ENCODE measurements around the gene GOLGA6L10. TPM values are rescaled to one million over a fixed set of nuclear protein-coding genes. Genes with fewer than 3 reads are reported as not detected.
"Not testable (repeated sequence)": the region's sequence is repeated elsewhere in the genome, so short reads cannot be mapped to it uniquely, and the experiment has no call there.

Gene GOLGA6L10
- total RNA-seq, 4 donors from 2014 or later = under 0.01 to 6.2 (median 1.5) TPM

- H3K9me3 ChIP-seq; H3K36me3 ChIP-seq; DNase-seq; H3K4me1 ChIP-seq; intact Hi-C loops (cut with DNase I; ENCODE audit: low total_unique reads); H3K27me3 ChIP-seq; H3K27ac ChIP-seq; H3K4me3 ChIP-seq: not testable (repeated sequence)
These were observed 20.2 kb downstream of the GOLGA6L10 start for GRCh38 chr15:82329039-82329438.

GRCh38 chr15:82327372-82327771 lies 21.9 kb downstream of the GOLGA6L10 start:
- H3K27me3 ChIP-seq; H3K27ac ChIP-seq; H3K9me3 ChIP-seq; H3K4me1 ChIP-seq; H3K4me3 ChIP-seq; DNase-seq; intact Hi-C loops (cut with DNase I; ENCODE audit: low total_unique reads); H3K36me3 ChIP-seq: not testable (repeated sequence)

DNA sequence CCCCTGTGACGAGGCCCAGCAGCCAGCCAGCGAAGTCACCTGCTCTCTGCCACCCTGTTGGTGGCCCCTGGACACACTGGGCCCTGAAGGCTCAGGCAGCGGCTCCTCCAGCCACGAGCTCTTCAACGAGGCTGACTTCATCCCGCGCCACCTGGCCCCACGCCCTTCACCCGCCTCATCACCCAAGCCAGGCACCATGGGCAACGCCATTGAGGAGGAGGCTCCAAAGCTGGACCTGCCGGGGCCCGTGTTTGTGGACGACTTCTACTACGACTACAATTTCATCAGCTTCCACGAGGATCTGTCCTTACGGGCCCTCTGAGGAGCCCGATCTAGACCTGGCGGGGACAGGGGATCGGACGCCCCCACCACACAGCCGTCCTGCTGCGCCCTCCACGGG lies 22.4 kb downstream of the GOLGA6L10 start:
- H3K9me3 ChIP-seq; H3K4me1 ChIP-seq; H3K27ac ChIP-seq; DNase-seq; intact Hi-C loops (cut with DNase I; ENCODE audit: low total_unique reads); H3K36me3 ChIP-seq; H3K4me3 ChIP-seq; H3K27me3 ChIP-seq: not testable (repeated sequence)

DNA sequence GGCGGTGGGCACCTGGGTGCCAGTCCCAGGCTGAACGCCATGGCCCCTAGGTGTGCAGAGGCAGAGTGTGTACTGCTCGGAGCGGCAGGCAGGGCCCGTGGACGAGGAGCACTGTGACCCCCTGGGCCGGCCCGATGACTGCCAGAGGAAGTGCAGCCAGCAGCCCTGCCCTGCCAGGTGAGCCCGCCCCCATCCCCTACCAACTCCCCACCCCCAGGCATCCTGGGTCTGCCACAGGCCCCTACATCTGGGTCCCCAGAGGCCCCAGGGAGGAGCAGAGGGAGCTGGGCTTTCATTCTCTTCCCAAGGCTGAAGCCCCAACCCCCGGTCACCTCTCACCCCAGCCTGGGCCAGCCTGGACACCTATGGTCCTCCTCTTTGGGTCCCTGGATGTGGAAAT lies 23.6 kb downstream of the GOLGA6L10 start:
- H3K4me1 ChIP-seq; H3K36me3 ChIP-seq; H3K27me3 ChIP-seq; H3K9me3 ChIP-seq; DNase-seq; H3K27ac ChIP-seq; intact Hi-C loops (cut with DNase I; ENCODE audit: low total_unique reads); H3K4me3 ChIP-seq: not testable (repeated sequence)

GRCh38 chr15:82324831-82325230 lies 24.4 kb downstream of the GOLGA6L10 start:
- H3K36me3 ChIP-seq; DNase-seq; H3K27ac ChIP-seq; intact Hi-C loops (cut with DNase I; ENCODE audit: low total_unique reads); H3K27me3 ChIP-seq; H3K9me3 ChIP-seq; H3K4me1 ChIP-seq; H3K4me3 ChIP-seq: not testable (repeated sequence)

- intact Hi-C loops (cut with DNase I; ENCODE audit: low total_unique reads); H3K4me3 ChIP-seq; H3K4me1 ChIP-seq; H3K27ac ChIP-seq; H3K9me3 ChIP-seq; H3K36me3 ChIP-seq; DNase-seq; H3K27me3 ChIP-seq: not testable (repeated sequence)
These were observed 26.8 kb downstream of the GOLGA6L10 start for GRCh38 chr15:82322488-82322887.

DNA sequence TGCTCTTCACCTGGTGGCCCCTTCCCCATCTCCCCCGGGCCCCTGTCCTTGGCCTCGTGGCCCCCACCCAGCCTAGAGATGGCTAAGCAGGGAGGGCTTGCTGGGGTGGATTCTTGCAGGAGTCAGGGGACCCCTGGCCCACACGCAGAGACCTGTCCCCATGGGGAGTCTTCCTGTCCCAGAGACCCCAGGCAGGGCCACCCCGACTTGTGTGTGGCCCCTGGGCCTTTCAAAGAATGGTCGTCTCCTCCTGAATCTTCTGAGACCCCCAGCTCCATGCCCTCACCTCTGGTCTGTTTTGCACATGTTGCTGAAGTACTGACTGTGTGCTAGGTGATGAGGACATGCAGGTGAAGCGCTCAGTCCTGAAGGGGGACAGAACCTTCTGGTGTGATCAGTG lies 28.4 kb downstream of the GOLGA6L10 start:
- H3K4me3 ChIP-seq; intact Hi-C loops (cut with DNase I; ENCODE audit: low total_unique reads); H3K36me3 ChIP-seq; H3K27me3 ChIP-seq; H3K9me3 ChIP-seq; H3K4me1 ChIP-seq; H3K27ac ChIP-seq; DNase-seq: not testable (repeated sequence)

- H3K4me1 ChIP-seq; H3K9me3 ChIP-seq; DNase-seq; intact Hi-C loops (cut with DNase I; ENCODE audit: low total_unique reads); H3K27ac ChIP-seq; H3K4me3 ChIP-seq; H3K36me3 ChIP-seq; H3K27me3 ChIP-seq: not testable (repeated sequence)
These were observed 29.6 kb downstream of the GOLGA6L10 start for GRCh38 chr15:82319522-82320278.

DNA sequence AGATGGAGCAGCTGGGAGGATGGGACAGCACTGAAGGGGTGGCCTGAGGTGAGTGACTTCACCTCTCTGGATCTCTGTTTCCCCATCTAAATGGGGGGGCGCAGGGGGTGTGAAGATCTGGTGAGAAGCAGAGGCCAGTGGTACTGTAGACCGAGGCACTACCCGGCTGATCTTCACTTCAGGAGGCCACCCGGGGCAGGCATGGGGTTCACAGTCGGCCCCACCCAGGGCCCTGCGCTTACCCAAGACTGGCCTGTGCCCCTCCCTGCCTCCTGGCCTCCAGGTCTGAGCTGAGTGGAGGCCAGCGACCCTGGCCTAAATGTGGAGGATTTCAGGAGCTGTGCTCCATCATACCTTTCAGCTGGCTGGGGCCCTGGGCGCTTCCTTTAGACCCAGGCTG lies 31.0 kb downstream of the GOLGA6L10 start:
- H3K4me3 ChIP-seq; H3K9me3 ChIP-seq; H3K27me3 ChIP-seq; intact Hi-C loops (cut with DNase I; ENCODE audit: low total_unique reads); H3K36me3 ChIP-seq; H3K27ac ChIP-seq; H3K4me1 ChIP-seq; DNase-seq: not testable (repeated sequence)

GRCh38 chr15:82317516-82317915 lies 31.8 kb downstream of the GOLGA6L10 start:
- H3K9me3 ChIP-seq; H3K27ac ChIP-seq; H3K36me3 ChIP-seq; H3K27me3 ChIP-seq; H3K4me3 ChIP-seq; H3K4me1 ChIP-seq; DNase-seq; intact Hi-C loops (cut with DNase I; ENCODE audit: low total_unique reads): not testable (repeated sequence)

All from uterus (tissue), 4 donors.